ENCODE data around the gene MAP3K1.
A peak's percentile ranks its signal among the peaks of the same experiment; 100 is the strongest.

MAP3K1 gene

GRCh38 chr5:56909294-56910209 lies 94.2 kb downstream of the MAP3K1 start, which contains the start of gene SETD9:
TSS of gene SETD9 (plus strand) at chr5:56909596. CDS start at chr5:56909646, 50 bp downstream.
- peak; percentile 86 for DNase-seq (ENCODE audit: low spot score)

GRCh38 chr5:56910210-56910965 lies 95.0 kb downstream of the MAP3K1 start:
- DNase-seq (ENCODE audit: low spot score), result no peak

GRCh38 chr5:56913766-56914165 lies 98.4 kb downstream of the MAP3K1 start:
- no peak for DNase-seq (ENCODE audit: low spot score)

GRCh38 chr5:56914678-56915077 lies 99.3 kb downstream of the MAP3K1 start:
- DNase-seq (ENCODE audit: low spot score), result no peak

GRCh38 chr5:56917534-56917933 lies 102.2 kb downstream of the MAP3K1 start:
- no peak for DNase-seq (ENCODE audit: low spot score)

- DNase-seq (ENCODE audit: low spot score), result no peak
These were observed 102.7 kb downstream of the MAP3K1 start for GRCh38 chr5:56918054-56918453.

- DNase-seq (ENCODE audit: low spot score), result no peak
These were observed 104.8 kb downstream of the MAP3K1 start for GRCh38 chr5:56919942-56920662.

- no peak for DNase-seq (ENCODE audit: low spot score)
These were observed 107.6 kb downstream of the MAP3K1 start for GRCh38 chr5:56922922-56923321.

GRCh38 chr5:56934325-56934724 lies 119.0 kb downstream of the MAP3K1 start:
- no peak for DNase-seq (ENCODE audit: low spot score)

- no peak for DNase-seq (ENCODE audit: low spot score)
These were observed 123.5 kb downstream of the MAP3K1 start for GRCh38 chr5:56938858-56939257.

GRCh38 chr5:56941981-56942380 lies 126.6 kb downstream of the MAP3K1 start:
- DNase-seq (ENCODE audit: low spot score), result no peak
